ENCODE data around the gene ARPC5L.
"Not testable (repeated sequence)": the region's sequence is repeated elsewhere in the genome, so short reads cannot be mapped to it uniquely, and the experiment has no call there.

The ARPC5L gene

GRCh38 chr9:124914753-124915405 is 52.9 kb downstream of the ARPC5L start:
- TF ChIP-seq, protein P1, sequence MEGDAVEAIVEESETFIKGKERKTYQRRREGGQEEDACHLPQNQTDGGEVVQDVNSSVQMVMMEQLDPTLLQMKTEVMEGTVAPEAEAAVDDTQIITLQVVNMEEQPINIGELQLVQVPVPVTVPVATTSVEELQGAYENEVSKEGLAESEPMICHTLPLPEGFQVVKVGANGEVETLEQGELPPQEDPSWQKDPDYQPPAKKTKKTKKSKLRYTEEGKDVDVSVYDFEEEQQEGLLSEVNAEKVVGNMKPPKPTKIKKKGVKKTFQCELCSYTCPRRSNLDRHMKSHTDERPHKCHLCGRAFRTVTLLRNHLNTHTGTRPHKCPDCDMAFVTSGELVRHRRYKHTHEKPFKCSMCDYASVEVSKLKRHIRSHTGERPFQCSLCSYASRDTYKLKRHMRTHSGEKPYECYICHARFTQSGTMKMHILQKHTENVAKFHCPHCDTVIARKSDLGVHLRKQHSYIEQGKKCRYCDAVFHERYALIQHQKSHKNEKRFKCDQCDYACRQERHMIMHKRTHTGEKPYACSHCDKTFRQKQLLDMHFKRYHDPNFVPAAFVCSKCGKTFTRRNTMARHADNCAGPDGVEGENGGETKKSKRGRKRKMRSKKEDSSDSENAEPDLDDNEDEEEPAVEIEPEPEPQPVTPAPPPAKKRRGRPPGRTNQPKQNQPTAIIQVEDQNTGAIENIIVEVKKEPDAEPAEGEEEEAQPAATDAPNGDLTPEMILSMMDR (conservative IDR thresholded peaks at IDR 0.05; ENCODE audit: low read length), result no peak
- DNase-seq (ENCODE audit: low read depth), result no peak
- no peak overlapping the region for H3K4me3 ChIP-seq (ENCODE audit: low read length)

DNA sequence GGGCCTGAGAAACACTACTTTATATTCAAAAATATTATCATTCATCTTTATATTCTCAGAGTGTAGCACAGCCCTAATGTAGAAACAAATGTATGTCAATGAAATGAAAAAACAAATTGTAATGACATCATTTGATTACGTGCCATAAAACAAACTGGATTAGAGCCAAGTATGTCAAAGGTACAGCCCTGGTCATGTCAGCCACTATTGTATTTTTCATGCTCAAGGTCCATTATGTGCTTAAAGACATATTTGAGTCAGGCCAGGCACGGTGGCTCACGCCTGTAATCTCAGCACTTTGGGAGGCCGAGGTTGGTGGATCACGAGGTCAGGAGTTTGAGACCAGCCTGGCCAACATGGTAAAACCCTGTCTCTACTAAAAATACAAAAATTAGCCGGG is 58.5 kb downstream of the ARPC5L start:
- not testable (repeated sequence) for H3K4me3 ChIP-seq (ENCODE audit: low read length); DNase-seq (ENCODE audit: low read depth)
